H1 (cell line): ENCODE results near the gene BLTP2. TPM values are rescaled to one million over a fixed set of nuclear protein-coding genes. Genes with fewer than 3 reads are reported as not detected.
"Not testable (repeated sequence)": the region's sequence is repeated elsewhere in the genome, so short reads cannot be mapped to it uniquely, and the experiment has no call there.

Experiments
- CTCF ChIA-PET: fragments of 300-600 bp; sonication (Branson Sonifier 250); formaldehyde crosslinking; loops from one replicate; lab custom pipeline; 2021; ENCODE audit not compliant: partially characterized antibody; lab: Charles Lee
- POLR2A ChIA-PET: fragments of 300-600 bp; sonication (Branson Sonifier 250); formaldehyde crosslinking; loops from one replicate; lab custom pipeline; 2021; ENCODE audit warnings: inconsistent platforms; ENCODE audit not compliant: partially characterized antibody; lab: Charles Lee
- DNase-seq, 2 experiments: peaks; one replicate each; pipeline versions ENCODE4 v3.0.0 to v3.0.0-alpha.2; 2010 to 2022; ENCODE audit warnings: low spot score in 2 of 2, low read depth in 1 of 2, mixed read lengths in 1 of 2
- FAIRE-seq: peaks from 2 replicates; lab custom pipeline; 2011; peaks lifted over from hg19 to GRCh38; lab: Jason Lieb, UNC
- H2AFZ ChIP-seq: 2 replicates; pipeline ENCODE4 v1.8.1; 2012; ENCODE audit warnings: low read length, inconsistent platforms
- H2AK5ac ChIP-seq: 2 replicates; pipeline ENCODE4 v1.6.1; 2013; ENCODE audit warnings: low read depth, low read length
- H2BK120ac ChIP-seq: replicated peaks from 2 replicates; pipeline ENCODE3; 2013; ENCODE audit warnings: low read depth, low read length, inconsistent platforms
- H2BK12ac ChIP-seq: 2 replicates; pipeline ENCODE4 v1.6.1; 2013; ENCODE audit warnings: low read depth, low read length
- H2BK15ac ChIP-seq: 2 replicates; pipeline ENCODE4 v1.6.1; 2013; ENCODE audit warnings: low read length
- H2BK20ac ChIP-seq: 2 replicates; pipeline ENCODE4 v1.6.1; 2013; ENCODE audit warnings: low read length
- H2BK5ac ChIP-seq: 2 replicates; pipeline ENCODE4 v1.6.1; 2013; ENCODE audit warnings: low read depth, low read length
- H3K14ac ChIP-seq: 2 replicates; pipeline ENCODE4 v1.6.1; 2013; ENCODE audit warnings: inconsistent platforms; ENCODE audit not compliant: insufficient read length
- H3K18ac ChIP-seq: 2 replicates; pipeline ENCODE4 v1.6.1; 2013; ENCODE audit warnings: low read length; ENCODE audit errors: extremely low read depth
- H3K23ac ChIP-seq: 2 replicates; pipeline ENCODE4 v1.6.1; 2013; ENCODE audit warnings: inconsistent platforms; ENCODE audit not compliant: insufficient read length
- H3K23me2 ChIP-seq: 2 replicates; pipeline ENCODE4 v1.6.1; 2013; ENCODE audit warnings: low read depth, low read length
- H3K27ac ChIP-seq: 2 replicates; pipeline ENCODE4 v1.6.1; 2011; ENCODE audit warnings: low read depth, low read length, inconsistent platforms
- H3K27me3 ChIP-seq, 4 experiments: replicated peaks in 1 of 4; 1 replicate in 1 of 4; 2 replicates in 3 of 4; pipeline versions ENCODE4 v1.6.1 to v1.8.1; 2011 to 2013; ENCODE audit warnings: low read length in 3 of 4, mild to moderate bottlenecking in 3 of 4, inconsistent platforms in 2 of 4, mixed read lengths in 2 of 4, moderate library complexity in 1 of 4; ENCODE audit not compliant: control insufficient read depth in 3 of 4, insufficient read depth in 3 of 4; ENCODE audit errors: extremely low read depth in 1 of 4
- H3K36me3 ChIP-seq, 4 experiments: 2 replicates each; pipeline versions ENCODE4 v1.6.1 to v1.8.1; 2011 to 2013; ENCODE audit warnings: mild to moderate bottlenecking in 4 of 4, low read length in 3 of 4, moderate library complexity in 2 of 4, control low read depth in 1 of 4, inconsistent platforms in 1 of 4; ENCODE audit not compliant: insufficient read depth in 4 of 4, control insufficient read depth in 2 of 4
- H3K4ac ChIP-seq: replicated peaks from 2 replicates; pipeline ENCODE3; 2013; ENCODE audit warnings: low read length, low read depth, mixed read lengths, inconsistent platforms; ENCODE audit not compliant: insufficient read length
- H3K4me1 ChIP-seq, 4 experiments: replicated peaks in 1 of 4; 1 replicate in 1 of 4; 2 replicates in 3 of 4; pipeline versions ENCODE4 v1.6.1 to v1.8.1; 2011 to 2013; ENCODE audit warnings: low read length in 3 of 4, inconsistent platforms in 2 of 4, mixed read lengths in 1 of 4; ENCODE audit not compliant: insufficient read depth in 4 of 4, control insufficient read depth in 3 of 4
- H3K4me2 ChIP-seq, 2 experiments: 2 replicates each; pipeline versions ENCODE4 v1.6.1 to v1.8.1; 2011 to 2013; ENCODE audit warnings: low read depth in 2 of 2, low read length in 2 of 2, control low read depth in 1 of 2, inconsistent platforms in 1 of 2, mild to moderate bottlenecking in 1 of 2; ENCODE audit not compliant: insufficient read depth in 1 of 2
- H3K4me3 ChIP-seq, 4 experiments: fragments of 200-600, 300-600 bp in 1 of 4; sonication (generic), shearing (Covaris generic), sonication (Bioruptor Twin) in 1 of 4; 2 replicates each; pipeline versions ENCODE4 v1.5.1 to v1.8.1; 2011 to 2016; ENCODE audit warnings: low read length in 4 of 4, low read depth in 3 of 4, control low read depth in 2 of 4, inconsistent platforms in 2 of 4, mild to moderate bottlenecking in 2 of 4, mixed read lengths in 1 of 4, moderate library complexity in 1 of 4; ENCODE audit not compliant: insufficient read depth in 2 of 4; ENCODE audit errors: extremely low read depth in 1 of 4
- H3K56ac ChIP-seq: replicated peaks from 2 replicates; pipeline ENCODE3; 2013; ENCODE audit warnings: low read depth, mild to moderate bottlenecking, mixed read lengths, low read length, inconsistent platforms; ENCODE audit not compliant: insufficient read length
- H3K79me1 ChIP-seq: 2 replicates; pipeline ENCODE4 v1.6.1; 2013; ENCODE audit warnings: low read depth, low read length, control low read depth
- H3K79me2 ChIP-seq, 2 experiments: 2 replicates each; pipeline versions ENCODE4 v1.6.1 to v1.8.1; 2012 to 2013; ENCODE audit warnings: low read length in 2 of 2, mild to moderate bottlenecking in 2 of 2, inconsistent platforms in 1 of 2; ENCODE audit not compliant: insufficient read depth in 2 of 2, control insufficient read depth in 1 of 2
- H3K9ac ChIP-seq, 4 experiments: replicated peaks in 1 of 4; 1 replicate in 1 of 4; 2 replicates in 3 of 4; pipeline versions ENCODE4 v1.6.1 to v1.8.1; 2011 to 2013; ENCODE audit warnings: low read depth in 3 of 4, low read length in 3 of 4, control low read depth in 2 of 4, mild to moderate bottlenecking in 2 of 4, moderate library complexity in 2 of 4, inconsistent platforms in 1 of 4; ENCODE audit errors: extremely low read depth in 1 of 4
- H3K9me3 ChIP-seq, 2 experiments: 2 replicates each; pipeline versions ENCODE4 v1.6.1 to v1.8.1; 2012 to 2013; ENCODE audit warnings: mild to moderate bottlenecking in 2 of 2, moderate library complexity in 2 of 2, control low read depth in 1 of 2, inconsistent platforms in 1 of 2, low read depth in 1 of 2, low read length in 1 of 2, mixed read lengths in 1 of 2; ENCODE audit not compliant: insufficient read depth in 2 of 2
- H4K20me1 ChIP-seq, 2 experiments: replicated peaks in 1 of 2; 2 replicates each; pipeline versions ENCODE3 to v1.8.1; 2011 to 2013; ENCODE audit warnings: inconsistent platforms in 2 of 2, low read length in 2 of 2, mild to moderate bottlenecking in 1 of 2; ENCODE audit not compliant: insufficient read depth in 2 of 2, control insufficient read depth in 1 of 2
- H4K5ac ChIP-seq: 2 replicates; pipeline ENCODE4 v1.6.1; 2013; ENCODE audit warnings: low read length, low read depth, mixed read lengths, inconsistent platforms; ENCODE audit not compliant: insufficient read length
- H4K8ac ChIP-seq: 2 replicates; pipeline ENCODE4 v1.8.0; 2013; ENCODE audit warnings: mild to moderate bottlenecking, moderate library complexity, low read length, inconsistent platforms; ENCODE audit not compliant: insufficient read depth; ENCODE audit errors: extremely low read depth
- H4K91ac ChIP-seq: replicated peaks from 2 replicates; pipeline ENCODE3; 2013; ENCODE audit warnings: low read length, mixed read lengths, inconsistent platforms; ENCODE audit not compliant: insufficient read length
- WGBS, 2 experiments: shearing (Covaris generic) in 1 of 2; methylation state at CpG; one replicate each; pipeline versions ENCODE4 v1.1.6 to v1.1.7; 2013 to 2015; ENCODE audit warnings: low lambda C conversion rate in 2 of 2, mixed read lengths in 2 of 2, inconsistent platforms in 1 of 2, low coverage in 1 of 2, missing lambda C conversion rate in 1 of 2; ENCODE audit not compliant: insufficient replicate concordance in 2 of 2, insufficient coverage in 1 of 2, insufficient read length in 1 of 2; ENCODE audit errors: extremely low coverage in 1 of 2, missing lambda C conversion rate in 1 of 2; 5-methylcytosine and 5-hydroxymethylcytosine counted together
- polyA plus RNA-seq, 7 experiments: library from polyadenylated mRNA; depleted of rRNA in 3 of 7; stranded (reverse) in 5 of 7; unstranded in 2 of 7; fragments of >200 nt in 5 of 7; fragments of 200-250 nt in 2 of 7; gene quantifications; 1 replicate in 5 of 7; 2 replicates in 1 of 7; 4 replicates in 1 of 7; pipeline versions ENCODE4 v1.2.1 to v1.2.3, GENCODE V29; 2011 to 2013; ENCODE audit warnings: missing spikeins in 2 of 7, mixed read lengths in 2 of 7
- total RNA-seq: library from RNA; stranded (reverse); fragmentation: NEBNext Ultra II Directional; extraction: Animal tissue kit (Norgen Biotek cat#: 25700); gene quantifications from 2 replicates; pipeline ENCODE4 v1.2.1, GENCODE V29; 2021

Gene BLTP2
- total and polyA plus RNA-seq, 2 of the 8 experiments (the other 6 are each of a cell fraction or from before 2014, with no cell fraction given), result 80.9 to 140 TPM

DNA sequence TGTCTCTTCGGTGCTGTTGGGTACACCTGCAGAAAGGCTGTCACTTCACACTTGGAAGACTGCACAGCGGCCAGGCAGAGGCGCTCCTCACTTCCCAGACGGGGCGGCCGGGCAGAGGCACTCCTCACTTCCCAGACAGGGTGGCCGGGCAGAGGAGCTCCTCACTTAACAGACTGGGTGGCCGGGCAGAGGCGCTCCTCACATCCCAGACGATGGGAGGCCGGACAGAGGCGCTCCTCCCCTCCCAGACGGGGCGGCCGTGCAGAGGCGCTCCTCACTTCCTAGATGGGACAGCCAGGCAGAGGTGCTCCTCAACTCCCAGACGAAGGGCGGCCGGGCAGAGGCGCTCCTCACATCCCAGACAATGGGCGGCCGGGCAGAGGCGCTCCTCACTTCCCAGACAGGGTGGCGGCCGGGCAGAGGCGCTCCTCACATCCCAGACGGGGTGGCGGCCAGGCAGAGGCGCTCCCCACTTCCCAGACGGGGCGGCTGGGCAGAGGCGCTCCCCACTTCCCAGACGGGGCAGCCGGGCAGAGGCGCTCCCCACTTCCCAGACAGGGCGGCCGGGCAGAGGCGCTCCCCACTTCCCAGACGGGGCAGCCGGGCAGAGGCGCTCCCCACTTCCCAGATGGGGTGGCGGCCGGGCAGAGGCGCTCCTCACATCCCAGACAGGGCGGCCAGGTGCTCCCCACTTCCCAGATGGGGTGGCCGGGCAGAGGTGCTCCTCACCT lies 14.0 kb upstream of the BLTP2 start:
- H3K79me1 ChIP-seq, H4K91ac ChIP-seq, H4K8ac ChIP-seq, H2AFZ ChIP-seq, H2AK5ac ChIP-seq, H3K4me3 ChIP-seq, H3K23me2 ChIP-seq, H3K56ac ChIP-seq, H2BK12ac ChIP-seq, DNase-seq, FAIRE-seq, H4K20me1 ChIP-seq, H2BK15ac ChIP-seq, H2BK120ac ChIP-seq, H3K9ac ChIP-seq, H3K27me3 ChIP-seq, H3K14ac ChIP-seq, H3K23ac ChIP-seq, H3K4me1 ChIP-seq, H3K18ac ChIP-seq, H3K4me2 ChIP-seq, H4K5ac ChIP-seq, H3K4ac ChIP-seq, H2BK20ac ChIP-seq, H3K27ac ChIP-seq, H2BK5ac ChIP-seq: not testable (repeated sequence)
- POLR2A ChIA-PET, result interaction anchor here (1.0 kb wide), 1 partner anchor 12 kb away, joined by 3 read pairs; no protein-coding TSS in a partner anchor
- CTCF ChIA-PET, result interaction anchor here (0.8 kb wide), 1 partner anchor 53 kb away, joined by 3 read pairs; no protein-coding TSS in a partner anchor
- peaks cover 17 to 50% of the 10 kb centered on the region in 2 experiments; a peak in 3 of 4 replicates for H3K79me2 ChIP-seq
- 98% methylated on average over 11 of the region's 46 CpGs; no CpG with 5 or more reads in 1 of the 2 experiments for WGBS, 2 experiments
- peaks cover 0 to 25% (median 9%) of the 10 kb centered on the region in 4 experiments; a peak in 5 of 8 replicates for H3K36me3 ChIP-seq
- H3K9me3 ChIP-seq, result peaks cover 0 to 17% of the 10 kb centered on the region in 2 experiments; a peak in 3 of 4 replicates
